Astrocyte of the hippocampus (primary cell): ENCODE measurements around the gene DDX24.

ENCODE experiments used
- DNase-seq: peaks from one replicate; pipeline ENCODE4 v3.0.0; 2011; ENCODE audit warnings: low read depth, low spot score

DDX24 gene, protein sequence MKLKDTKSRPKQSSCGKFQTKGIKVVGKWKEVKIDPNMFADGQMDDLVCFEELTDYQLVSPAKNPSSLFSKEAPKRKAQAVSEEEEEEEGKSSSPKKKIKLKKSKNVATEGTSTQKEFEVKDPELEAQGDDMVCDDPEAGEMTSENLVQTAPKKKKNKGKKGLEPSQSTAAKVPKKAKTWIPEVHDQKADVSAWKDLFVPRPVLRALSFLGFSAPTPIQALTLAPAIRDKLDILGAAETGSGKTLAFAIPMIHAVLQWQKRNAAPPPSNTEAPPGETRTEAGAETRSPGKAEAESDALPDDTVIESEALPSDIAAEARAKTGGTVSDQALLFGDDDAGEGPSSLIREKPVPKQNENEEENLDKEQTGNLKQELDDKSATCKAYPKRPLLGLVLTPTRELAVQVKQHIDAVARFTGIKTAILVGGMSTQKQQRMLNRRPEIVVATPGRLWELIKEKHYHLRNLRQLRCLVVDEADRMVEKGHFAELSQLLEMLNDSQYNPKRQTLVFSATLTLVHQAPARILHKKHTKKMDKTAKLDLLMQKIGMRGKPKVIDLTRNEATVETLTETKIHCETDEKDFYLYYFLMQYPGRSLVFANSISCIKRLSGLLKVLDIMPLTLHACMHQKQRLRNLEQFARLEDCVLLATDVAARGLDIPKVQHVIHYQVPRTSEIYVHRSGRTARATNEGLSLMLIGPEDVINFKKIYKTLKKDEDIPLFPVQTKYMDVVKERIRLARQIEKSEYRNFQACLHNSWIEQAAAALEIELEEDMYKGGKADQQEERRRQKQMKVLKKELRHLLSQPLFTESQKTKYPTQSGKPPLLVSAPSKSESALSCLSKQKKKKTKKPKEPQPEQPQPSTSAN

DNA sequence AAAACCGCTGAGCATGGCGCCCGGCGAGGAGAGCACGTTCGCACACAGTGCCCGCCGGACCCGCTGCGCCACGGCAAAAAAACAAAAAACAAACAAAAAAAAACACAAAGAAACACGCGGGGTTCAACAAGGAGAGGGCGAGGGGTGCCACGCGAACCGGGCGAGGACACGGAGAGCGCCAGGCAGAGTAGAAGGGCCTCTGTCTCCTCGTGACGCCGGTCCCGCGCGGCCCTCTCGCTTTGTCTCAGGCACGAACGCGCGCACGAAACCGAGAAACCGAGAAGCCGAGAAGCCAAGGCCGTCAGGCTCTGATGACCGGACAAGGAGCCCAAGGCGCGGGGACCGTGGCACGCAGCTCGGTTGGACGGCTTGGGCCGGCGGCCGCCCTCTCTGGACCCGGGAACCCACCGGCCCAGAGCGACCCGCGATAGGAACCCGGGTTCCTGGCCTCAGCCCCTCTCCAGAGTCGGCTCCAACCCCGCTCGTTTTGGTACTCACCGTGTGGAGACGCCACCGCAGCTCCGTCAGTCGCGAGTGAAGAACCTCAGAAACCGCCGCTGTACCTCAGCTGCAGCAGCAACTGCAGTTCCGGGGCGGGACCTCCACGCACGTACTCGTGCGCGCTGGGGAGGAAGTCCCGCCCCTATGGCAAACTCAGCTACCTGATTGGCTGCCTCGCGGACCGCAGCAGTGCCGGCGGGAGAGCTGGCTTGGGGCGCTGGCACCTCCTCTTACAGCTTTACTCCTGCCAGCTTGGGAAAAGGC, at the start of gene DDX24, which contains the start of gene IFI27L1:
Gene DDX24 (minus strand): TSS at position 582 of the 765 bp plus-strand sequence. CDS start 1,460 bp downstream, outside the sequence.
Gene IFI27L1 (plus strand): TSS at position 690 of the 765 bp plus-strand sequence. CDS start 15,628 bp downstream, outside the sequence.
- peak; percentile 98 for DNase-seq

DNA sequence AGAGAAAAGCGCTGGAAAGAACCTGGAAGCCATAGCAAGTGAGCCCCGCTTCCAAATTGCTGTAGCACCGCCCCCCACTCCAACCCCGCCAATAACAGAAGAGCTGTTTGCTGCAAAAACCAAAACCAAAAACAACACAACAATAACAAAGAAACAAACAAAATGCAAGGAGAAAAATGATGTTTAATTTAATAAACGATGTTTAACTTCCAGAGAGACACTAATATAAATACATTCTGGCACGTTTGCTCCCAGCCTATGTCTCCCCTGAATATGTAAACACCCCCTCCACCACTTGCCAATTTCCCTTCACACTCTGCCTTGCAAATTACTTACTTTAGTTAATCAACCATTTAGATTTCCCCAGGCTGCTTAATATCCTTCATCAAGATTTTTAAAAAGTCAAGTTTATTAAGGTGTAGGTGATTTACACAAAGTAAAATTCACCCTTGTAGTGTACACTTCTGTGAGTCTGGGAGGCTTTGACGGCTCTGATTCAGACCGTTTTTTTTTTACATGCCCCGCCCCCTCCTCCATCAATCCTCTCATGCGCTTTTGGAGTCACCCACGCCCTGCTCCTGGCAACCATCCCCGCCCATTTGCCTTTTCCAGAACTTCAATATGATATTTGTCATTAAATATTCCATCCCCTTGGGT, 48.9 kb upstream of the DDX24 start:
- peak; percentile 66 for DNase-seq

DNA sequence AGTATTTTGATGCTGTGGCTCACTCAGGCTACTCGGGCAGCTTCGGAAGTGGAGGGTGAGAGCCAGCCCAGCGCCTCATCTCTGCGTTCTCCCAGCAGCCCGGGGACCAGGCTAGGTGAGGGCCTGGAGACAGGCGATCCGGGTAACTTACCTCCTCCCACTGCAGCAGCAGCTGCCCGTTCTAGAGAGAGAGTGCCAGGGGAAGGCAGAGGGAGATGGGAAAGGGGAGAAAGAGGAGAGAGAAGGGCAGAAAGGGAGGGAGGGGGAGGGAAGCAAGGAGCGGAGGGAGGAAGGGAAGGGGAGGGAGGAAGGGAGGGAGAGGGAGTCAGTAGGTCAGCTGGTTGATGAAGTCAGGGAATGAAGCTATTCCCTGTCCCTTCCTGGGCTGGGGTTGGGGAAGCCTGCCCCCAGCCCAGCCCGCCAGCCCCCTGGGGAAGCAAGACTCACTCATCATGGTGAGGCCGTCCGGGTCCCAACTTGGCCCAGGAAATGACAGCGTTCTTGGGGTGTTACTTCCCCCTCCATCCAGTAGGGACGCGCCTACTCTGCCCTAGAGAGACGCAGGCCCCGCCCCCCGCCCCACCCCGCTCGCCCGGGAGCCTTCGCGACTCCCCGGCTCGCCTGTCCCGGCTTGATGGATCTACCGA, 48.2 kb upstream of the DDX24 start, which contains the start of gene IFI27L2:
Gene IFI27L2 (minus strand): TSS at position 494 of the 647 bp plus-strand sequence. CDS start 40 bp downstream, at position 454.
- peak; percentile 92 for DNase-seq

DNA sequence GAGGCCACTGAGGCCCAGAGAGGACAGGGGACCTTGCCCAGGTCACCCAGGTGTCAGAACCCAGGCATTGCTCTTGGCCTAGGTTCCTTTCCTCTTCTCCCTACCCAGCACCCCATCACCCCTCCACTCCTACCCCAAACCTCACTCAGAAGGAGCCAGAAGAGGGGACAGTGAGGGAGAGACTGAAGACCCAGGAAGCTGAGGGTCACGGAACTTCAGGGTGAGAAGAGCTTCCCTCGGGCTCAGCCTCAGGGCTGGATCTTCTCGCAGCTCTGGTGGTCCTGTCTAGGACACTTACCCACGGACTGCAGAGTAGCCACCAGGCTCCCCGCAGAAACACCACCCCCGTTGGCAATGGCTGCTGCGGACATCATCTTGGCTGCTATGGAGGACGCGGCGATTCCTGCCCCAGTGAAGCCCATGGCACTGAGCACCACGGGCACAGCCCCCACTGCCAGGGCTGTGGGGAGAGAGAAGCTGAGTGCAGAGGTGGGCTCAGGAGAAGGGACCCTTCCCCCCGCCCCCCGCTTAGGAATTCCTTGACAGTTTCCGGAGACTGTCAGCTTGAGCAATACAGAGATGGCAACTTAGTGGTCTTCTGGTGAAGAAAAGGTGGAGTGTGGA, 47.3 kb upstream of the DDX24 start:
- no peak for DNase-seq

DNA sequence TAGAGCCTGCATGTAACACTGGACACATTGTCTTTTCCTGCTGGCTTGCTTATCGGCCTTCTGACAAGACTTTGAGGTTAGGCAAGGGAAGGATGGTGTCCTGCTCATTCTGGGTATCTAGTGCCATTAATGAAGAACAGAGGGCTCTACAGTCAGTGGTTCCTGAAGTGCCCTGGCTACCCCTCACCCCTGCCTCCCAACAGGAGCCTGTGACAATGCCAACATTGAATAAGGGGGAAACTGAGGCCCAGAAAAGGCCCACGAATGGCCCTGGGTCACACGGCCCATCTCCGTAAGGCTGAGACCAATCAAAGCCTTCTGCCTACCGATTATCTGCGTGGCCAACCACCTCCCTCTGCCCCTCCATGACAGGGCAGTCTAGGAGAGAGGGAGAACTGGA, 46.3 kb upstream of the DDX24 start:
- DNase-seq = no peak

DNA sequence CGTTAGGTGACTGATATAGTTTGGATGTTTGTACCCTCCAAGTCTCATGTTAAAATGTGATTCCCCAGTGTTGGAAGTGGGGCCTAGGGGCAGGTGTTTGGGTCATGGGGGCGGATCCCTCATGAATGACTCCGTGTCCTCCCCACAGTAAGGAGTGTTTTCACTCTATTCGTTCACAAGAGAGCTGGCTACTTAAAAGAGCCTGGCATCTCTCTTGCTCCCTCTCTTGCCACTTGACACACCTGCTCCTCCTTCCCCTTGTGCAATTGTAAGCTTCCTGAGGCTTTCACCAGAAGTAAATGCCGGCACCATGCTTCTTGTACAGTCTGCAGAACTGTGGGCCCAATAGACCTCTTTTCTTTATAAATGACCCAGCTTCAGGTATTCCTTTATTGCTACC, 45.8 kb upstream of the DDX24 start:
- no peak for DNase-seq

DNA sequence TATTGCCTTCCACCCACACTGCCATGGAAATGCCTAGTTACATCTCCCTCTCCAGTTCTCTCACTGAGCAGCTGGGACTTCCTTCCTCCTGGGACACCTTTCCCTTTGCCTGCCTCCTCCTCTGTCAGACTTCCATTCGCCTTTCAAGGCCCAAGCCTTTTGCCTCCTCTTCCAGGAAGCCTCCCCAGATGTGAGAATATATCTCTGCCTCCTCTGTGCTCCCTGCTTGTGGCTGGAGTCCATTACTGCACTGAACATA, 45.3 kb upstream of the DDX24 start:
- no peak for DNase-seq

DNA sequence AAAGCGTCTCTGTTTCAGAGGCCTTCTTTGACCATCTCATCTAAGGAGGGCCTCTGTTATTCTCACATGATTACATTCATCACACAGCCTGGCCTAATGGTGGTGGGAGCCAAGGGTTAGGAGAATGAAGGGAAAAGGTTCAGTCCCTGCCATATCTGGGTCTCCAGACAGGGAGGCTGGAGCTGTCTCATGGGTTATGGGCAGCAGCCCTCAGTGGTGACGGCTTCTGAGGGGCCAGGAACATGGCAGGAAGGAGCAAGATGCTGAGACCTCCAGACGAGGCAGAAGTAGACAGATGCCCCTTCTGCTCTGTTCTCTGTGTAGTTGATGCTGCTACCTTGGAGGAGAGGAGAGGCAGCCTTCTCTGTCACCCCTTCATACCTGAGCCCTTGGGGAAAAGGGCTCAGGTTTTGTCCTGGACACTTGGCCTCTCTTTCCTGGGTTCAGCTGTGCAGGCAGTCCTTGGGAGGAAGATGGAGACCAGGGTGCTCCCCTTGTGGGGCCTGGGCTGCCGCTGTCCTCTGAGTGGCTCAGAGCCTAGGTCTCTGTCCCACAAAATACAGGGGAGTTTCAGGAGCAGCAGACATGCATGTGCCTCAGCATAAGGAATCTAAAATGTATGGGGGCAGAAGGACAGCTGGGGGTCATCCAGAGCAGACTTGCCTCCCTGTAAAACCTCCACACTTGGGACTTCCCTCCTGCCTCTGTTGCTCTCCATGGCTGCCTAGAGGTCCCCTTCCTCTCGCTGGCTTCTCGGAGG, 44.8 kb upstream of the DDX24 start:
- no peak for DNase-seq

DNA sequence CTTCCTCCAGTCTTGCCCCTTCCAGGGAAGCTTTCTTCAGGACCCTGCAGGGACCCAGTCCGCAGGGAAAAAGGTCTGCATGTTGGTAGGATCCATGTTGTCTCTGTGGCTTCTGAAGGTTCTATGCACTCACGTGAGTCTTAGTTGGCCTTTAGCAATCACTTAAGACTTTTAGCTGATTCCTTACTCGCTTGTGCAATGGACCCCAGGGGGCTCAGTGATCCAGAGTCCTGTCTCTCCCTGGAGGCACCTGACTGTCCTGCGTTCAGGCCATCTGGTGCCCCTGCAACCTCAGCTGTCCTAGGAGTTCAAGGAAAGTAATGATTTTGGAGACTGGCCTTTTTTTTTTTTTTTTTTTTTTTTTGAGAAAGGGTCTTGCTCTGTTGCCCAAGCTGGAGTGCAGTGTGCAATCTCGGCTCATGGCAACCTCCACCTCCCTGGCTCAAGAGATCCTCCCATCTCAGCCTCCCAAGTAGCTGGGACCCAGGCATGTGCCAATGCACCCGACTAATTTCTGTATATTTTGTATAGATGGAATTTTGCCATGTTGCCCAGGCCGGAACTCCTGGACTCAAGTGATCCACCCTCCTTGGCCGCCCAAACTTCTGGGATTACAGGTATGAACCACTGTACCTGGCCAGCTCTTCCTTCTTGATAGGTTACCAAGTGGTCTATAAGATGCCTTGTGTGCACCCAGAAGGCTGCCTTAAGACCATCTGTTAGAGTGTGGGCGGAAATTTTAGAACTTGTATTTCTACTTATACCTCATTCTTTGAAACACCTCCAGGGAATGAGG, 43.8 kb upstream of the DDX24 start:
- no peak for DNase-seq

DNA sequence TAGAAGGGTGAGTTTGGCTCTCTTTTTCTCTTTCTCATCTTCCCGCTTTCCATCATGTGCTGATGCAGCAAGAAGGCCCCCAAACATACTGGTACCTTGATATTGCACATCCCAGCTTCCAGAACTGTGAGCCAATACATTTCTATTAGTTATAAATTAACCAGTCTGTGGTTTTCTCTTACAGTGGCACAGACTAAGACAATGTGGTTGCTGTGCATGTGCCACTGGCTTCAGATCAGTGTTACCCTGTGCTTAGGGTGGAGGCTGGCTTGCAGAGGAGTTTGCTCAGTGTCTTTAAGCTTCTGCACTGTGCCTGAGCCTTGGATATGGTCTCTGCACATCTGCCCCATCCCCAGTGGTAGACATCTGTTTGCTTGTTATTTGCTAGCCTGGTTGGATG, 42.9 kb upstream of the DDX24 start:
- DNase-seq = no peak

DNA sequence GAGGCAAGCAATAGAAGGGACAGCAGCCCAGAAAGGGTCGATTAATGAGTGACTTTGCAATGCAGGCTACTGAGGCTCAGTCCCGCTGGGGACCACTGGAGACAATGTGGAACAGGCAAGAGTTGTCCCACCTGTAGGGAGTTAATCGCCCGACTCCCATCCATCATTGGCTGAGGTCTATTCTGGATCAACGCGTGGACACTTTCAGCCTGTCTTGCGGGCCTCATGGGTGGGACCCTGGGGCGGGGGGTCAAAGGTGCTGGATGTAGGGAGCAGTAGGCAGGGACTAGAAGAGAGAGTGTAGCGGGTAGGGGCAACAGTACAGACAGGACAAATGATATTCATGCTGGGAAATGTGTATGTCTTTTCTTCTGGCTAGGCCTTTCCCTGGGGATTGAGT, 42.3 kb upstream of the DDX24 start:
- no peak for DNase-seq

DNA sequence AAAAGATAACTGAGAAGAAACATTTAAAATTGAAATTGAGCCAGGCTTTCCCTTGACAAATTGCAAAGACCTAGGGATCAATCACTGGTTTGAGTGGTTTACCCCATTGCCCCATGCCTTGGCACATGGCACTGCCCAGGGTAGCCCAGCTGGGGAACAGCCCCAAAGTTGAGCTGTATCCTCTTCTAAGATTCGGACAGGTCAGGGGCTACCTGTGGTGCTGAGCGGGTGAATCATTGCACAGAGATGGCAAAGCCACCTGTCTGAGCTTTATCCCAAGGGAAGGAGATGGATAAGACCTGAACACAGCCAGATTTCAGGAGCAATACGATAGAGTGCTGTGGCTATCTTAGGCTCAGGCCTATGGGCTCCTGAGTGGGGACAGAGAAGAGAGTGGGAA, 41.4 kb upstream of the DDX24 start:
- no peak for DNase-seq

DNA sequence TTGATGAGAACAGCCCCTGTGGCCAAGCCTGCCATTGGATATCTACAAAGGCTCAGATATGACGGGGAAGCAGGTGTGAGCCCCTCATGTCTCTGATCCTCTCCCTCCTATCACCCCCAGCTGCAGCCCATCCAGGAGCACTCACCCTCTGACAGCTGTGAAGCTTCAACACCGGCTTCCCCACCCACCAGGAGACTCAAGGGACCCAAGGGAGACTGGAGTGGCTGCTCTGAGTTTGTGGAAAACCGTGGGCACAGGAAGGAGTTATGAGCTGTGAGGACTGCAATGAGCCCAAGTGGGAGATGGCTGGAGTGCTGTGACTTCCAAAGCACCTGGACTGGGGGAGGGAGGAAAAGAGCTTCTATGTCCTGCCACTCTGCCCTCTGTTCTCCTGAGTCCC, 40.5 kb upstream of the DDX24 start:
- DNase-seq = no peak

DNA sequence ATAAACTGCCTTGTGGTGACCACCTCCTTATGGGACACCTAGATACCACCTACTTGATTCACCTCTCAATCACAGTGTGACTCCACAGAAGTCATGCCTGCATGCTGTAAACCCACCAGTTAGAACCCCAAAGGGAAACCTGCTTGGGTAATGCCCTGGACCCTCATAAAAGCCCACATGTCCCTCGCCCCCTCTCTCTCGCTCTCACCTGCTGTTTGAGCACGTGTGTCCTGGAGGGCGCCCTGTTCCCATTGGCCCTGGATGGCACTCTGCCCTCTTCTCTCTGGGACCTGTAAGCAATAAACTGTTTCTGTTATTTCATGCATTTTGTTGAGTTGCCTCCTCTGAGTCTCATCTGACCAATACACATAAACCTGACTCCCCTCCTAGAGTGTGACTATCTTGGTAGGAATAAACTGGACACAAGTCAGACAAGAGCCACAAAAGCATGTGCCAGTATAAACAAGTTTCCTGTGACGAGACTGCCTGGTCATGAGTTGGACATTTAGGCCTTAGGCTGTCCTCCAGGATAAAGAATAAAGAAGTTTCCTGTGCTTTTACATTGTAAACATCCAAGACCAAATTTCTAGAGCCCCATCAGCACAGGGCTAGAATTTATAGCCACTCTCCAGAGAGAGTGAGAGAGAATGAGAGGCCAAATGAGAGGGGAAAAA, 39.8 kb upstream of the DDX24 start:
- DNase-seq = peak; percentile 70

DNA sequence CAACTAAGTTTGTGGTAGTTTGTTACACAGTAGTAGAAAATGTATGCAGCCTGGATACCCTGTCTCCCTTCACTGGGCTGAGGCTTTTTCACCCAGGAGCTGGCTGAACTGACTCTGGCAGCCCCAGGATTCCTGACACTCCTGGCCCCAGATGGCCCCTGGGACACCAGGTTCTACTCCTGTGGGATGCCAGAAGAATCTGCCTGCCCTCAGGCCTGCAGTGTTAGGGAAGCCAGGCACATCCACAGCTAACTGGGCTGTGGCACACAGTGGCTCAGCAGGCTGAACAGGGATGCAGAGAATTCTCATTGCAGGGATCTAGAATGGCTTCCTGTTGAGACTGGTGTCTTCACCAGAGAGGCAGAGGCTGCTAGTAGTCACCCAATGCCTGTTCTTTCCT, 38.1 kb upstream of the DDX24 start:
- no peak for DNase-seq

DNA sequence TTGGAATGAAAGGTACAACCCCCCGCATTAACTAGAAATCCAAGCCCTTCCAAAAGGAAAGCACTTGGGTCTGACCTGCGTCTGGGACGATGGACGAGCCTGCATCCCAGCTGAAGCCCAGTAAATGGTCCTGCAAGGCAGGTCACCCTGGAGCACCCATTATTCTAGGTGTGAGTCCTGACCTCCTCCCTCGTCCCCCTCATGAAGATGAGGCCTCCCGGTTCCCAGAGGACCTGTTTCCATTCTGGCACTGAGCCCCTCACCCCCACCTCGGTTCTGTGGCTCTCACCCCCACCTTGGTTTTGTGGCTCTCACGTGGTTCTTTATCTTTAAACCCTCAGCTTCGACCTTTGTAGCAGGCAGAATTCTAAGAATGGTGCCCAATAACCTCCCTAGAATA, 36.9 kb upstream of the DDX24 start:
- no peak for DNase-seq

DNA sequence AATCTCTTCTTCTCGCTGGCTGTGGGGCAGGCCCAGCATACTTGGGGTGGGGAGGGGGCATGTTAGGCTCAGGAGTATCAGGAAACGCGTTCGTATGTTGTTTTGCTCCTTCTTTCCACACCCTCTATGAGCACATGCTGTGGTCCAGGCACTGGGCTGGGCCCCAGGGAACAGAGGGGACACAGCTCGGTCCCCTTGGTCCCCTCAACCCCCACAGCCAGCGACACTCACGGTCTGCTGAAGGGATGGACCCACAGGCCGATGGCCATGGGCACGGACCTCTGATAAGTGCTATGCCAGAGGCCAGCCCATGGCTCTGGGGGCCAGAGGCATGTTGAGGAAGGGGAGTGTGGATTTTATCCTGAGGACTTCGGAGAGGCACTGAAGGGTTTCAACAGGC, 35.7 kb upstream of the DDX24 start:
- no peak for DNase-seq

DNA sequence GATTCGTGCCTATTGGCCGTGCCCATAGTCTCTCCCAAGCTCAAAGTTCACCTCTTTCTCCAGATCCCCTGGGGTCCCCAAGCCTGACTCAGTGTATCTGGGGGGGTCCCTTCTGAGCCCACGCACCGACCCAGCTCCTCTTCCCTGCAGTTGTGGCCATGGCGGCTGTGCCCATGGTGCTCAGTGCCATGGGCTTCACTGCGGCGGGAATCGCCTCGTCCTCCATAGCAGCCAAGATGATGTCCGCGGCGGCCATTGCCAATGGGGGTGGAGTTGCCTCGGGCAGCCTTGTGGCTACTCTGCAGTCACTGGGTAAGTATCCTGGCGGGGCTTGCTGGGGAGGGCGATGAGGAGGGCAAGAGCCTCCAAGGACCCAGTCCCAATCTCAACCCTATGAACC, 34.6 kb upstream of the DDX24 start:
- DNase-seq = no peak
